Measurements from ENCODE around the gene B4GALT3. TPM values are rescaled to one million over a fixed set of nuclear protein-coding genes. Genes with fewer than 3 reads are reported as not detected.

Gene B4GALT3
- total and polyA plus RNA-seq, 2 of the 8 experiments (the other 6 are each of a cell fraction or from before 2014, with no cell fraction given) = 42.3 to 43.0 TPM

DNA sequence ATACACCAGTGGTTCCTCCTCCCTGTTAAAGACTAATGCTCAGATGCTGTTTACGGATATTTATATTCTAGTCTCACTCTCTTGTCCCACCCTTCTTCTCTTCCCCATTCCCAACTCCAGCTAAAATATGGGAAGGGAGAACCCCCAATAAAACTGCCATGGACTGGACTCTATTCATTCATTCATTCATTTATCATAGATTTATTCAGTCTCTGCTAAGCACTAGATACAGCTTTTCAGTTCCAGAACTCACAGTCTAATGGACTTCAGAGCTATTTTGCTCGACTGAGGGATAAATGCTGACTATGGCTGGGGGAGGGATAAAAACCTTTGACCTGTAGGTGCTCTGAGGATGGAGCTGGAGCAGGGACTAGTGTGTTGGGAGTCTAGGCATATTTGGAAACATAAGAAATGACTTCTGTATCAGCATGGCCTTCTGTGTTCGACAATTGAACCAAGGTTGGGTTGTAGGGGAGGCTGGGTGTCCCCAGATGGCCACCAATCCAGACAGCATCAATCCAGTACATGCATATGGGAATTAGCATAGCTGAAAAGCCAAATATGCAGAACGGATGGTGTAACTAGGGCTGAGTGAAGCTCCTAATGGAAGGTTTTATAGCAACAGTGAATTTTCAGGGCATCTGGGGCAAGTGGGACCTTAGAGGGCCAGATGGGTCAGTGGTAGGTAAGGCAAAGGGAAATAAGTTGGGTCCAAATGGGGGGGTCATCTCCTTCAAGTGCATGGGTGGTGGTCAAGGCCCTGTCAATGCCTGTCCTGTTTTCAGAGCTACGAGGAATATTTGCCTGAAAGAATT lies 42.0 kb upstream of the B4GALT3 start (continued):
- TF ChIP-seq KDM1A (IDR thresholded peaks at IDR 0.05; ENCODE audit: borderline replicate concordance, low read length) (no peak), GTF2F1 (IDR thresholded peaks at IDR 0.05; ENCODE audit: borderline replicate concordance, low read depth, low read length) (no peak)

Data from H1 (cell line).